Fibroblast of skin of scalp (primary cell): ENCODE results near the gene TAMALIN. TPM values are rescaled to one million over a fixed set of nuclear protein-coding genes. Genes with fewer than 3 reads are reported as not detected.
A peak's percentile ranks its signal among the peaks of the same experiment; 100 is the strongest.
"Not testable (repeated sequence)": the region's sequence is repeated elsewhere in the genome, so short reads cannot be mapped to it uniquely, and the experiment has no call there.

Experiments
- DNase-seq: peaks from one replicate; pipeline ENCODE4 v3.0.0-alpha.2; 2013
- polyA plus RNA-seq, 2 experiments: library from polyadenylated mRNA; unstranded; fragments of 120-200 nt; gene quantifications; one replicate each; pipeline ENCODE4 v1.2.1, GENCODE V29; 2013; ENCODE audit not compliant: insufficient read length in 2 of 2

TAMALIN gene
- polyA plus RNA-seq (2013, experiment 1 of 2; ENCODE audit: insufficient read length), result 6.0 TPM
- 6.4 TPM for polyA plus RNA-seq (2013, experiment 2 of 2; ENCODE audit: insufficient read length)

DNA sequence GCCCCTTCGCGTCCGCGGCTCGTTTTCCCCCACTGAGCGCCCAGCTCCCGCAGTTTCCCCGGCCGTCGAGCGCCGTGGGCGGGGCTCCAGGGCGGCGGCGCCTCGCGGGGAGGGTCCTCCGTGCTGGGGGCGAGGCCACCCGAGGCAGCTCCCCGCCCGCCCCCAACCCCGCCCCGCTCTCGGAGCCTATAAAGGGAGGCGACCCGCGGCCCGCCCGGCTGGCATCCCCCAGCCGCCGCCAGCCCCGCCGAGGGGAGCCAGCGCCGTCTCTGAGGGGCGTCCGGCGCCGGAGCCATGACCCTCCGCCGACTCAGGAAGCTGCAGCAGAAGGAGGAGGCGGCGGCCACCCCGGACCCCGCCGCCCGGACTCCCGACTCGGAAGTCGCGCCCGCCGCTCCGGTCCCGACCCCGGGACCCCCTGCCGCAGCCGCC, at the start of gene TAMALIN:
Gene TAMALIN (plus strand): TSS at position 221 of the 432 bp plus-strand sequence. CDS start 74 bp downstream, at position 295.
- peak; percentile 74 for DNase-seq

GRCh38 chr12:51958542-51958941, 48.2 kb upstream of the TAMALIN start:
- DNase-seq, result no peak

GRCh38 chr12:51959211-51959610, 47.5 kb upstream of the TAMALIN start:
- no peak for DNase-seq

GRCh38 chr12:51959921-51960320, 46.8 kb upstream of the TAMALIN start:
- DNase-seq, result no peak

DNA sequence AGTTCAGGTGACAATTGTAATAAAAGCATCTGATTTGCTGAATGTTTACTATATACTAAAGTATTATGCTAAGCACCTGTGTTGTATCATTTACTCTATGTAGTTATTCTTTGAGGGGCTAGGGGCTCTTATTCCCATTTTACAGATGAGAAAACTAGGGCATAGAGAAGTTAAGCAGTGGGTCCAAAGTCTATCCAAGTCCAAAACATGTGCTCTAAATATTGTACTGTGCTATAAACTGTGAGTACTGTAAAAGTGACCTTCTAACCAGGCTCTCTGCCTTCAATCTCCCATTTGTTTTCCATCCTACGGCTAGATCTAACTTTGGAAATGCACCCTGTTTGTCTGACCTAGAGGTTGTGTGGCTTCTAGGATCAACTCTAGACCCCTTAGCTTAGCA, 46.3 kb upstream of the TAMALIN start:
- no peak for DNase-seq

DNA sequence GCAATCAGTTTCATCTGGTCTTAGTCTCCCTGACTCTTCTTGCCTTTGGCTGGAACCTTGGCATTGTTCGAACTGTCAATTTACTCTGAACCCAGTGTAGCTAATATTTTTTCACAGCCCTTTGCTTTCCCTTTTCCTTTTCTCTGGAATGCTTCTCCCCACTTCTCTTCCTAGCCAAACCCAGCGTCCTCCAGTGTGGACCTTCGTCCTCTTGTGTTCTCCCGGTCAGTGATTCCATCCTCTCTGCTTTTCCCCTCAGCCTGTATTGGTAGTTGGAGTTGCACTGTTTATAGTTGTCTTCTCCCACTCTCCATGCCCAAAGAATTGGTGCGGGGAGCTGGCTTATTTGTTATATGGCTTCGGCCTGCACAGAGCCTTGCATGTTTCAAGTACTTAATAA, 45.9 kb upstream of the TAMALIN start:
- no peak for DNase-seq

DNA sequence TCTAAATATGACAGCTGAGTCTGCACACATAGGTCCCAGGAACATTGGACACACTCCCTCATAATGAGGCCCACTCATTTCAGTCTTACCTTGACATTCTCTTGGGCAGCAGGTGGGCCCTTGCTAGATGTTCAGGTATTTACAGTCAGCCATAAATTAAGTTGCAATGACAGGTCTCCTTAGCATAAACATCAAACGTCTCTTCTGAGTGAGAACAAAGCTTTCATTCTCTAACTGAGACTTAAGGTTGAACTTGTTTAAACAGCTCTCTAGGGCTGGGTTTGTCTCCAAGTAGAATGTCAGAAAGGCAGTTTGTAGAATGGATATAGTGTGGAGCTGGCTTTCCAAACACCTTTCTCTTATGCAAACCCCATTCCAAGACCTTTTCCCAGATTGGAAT, 44.9 kb upstream of the TAMALIN start:
- DNase-seq, result no peak

- no peak for DNase-seq
Observed at GRCh38 chr12:51962737-51963136, 44.0 kb upstream of the TAMALIN start.

DNA sequence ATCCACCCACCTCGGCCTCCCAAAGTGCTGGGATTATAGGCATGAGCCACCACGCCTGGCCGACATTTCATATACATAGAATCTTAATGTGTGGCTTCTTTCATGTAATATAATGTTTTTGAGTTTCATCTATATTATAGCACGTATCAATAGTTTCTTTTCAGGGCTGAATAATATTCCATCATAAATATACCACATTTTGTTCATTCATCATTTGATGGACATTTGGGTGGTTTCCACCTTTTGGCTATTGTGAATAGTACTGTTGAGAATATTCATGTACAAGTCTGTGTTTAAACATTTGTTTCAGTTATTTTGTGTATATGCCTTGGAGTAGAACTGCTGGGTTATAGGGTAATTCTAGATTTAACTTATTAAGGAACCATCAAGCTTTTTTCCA, 43.3 kb upstream of the TAMALIN start:
- DNase-seq, result no peak

GRCh38 chr12:51969643-51970042, 37.1 kb upstream of the TAMALIN start:
- DNase-seq, result no peak

DNA sequence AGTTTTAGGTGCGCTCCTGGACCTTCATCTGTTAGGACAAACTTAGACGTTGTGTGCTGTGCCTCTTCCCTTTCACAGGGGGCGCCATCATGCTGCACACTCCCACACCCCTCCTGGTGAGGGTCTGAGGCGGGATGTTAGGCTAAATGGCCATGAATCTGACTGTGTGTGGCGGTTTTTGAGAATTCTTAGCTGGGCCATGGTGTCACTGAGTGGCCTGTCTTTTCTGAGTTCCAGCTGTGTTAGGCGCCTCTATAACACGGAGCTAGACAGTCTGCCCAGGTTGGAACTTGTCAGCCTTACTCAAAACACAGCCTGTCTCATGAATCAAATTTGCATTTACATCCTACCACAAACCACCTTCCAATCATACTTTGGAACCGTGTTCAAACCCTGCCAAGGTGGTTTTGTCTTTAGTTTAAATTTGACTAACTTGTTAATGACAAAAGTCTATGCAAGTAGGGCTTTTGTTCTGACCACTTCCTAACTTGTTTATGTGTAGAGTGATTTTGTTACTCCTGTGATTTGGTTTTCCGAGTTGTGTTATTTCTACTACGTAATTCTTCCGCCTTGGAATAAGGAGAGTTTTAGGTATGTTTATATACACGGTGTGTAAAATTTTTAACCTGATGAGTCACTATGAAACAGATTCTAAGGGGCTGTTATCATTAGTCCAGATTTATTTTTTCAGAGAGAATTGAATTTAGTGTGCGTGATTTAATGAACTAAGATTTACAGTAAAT, 35.7 kb upstream of the TAMALIN start:
- DNase-seq, result peak; percentile 21

DNA sequence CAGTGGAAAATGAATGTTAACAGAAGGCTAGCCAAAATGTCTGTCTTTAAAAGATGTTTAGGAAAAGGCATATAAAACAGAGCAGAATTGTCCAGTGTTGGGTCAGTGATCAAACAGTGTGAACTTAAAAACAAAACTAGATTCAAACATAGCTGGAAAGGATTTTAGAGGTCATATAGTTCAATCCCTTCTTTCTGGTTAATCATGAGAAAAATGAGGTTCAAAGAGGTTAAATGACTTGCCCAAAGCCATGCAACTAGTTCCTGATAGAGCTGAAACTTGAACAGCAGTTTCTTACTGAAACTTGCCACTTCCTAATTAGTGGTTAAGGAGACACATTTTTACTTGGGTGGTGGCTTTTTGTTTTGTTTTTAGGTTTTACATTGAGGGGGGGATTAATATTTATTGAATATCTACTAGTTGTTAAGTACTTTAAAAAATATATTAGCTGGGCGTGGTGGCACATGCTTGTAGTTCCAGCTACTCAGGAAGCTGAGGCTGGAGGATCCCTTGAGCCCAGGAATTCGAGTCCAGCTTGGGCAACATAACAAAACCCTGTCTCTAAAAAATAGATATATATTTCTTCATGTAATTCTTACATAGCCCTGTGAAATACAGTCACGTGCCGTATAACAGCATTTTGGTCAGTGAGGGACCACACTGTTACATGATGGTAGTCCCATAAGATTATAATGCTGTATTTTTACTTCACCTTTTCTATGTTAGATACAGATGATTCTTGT, 34.9 kb upstream of the TAMALIN start:
- DNase-seq, result no peak

- DNase-seq, result no peak
Observed at GRCh38 chr12:51972422-51972812, 34.3 kb upstream of the TAMALIN start.

DNA sequence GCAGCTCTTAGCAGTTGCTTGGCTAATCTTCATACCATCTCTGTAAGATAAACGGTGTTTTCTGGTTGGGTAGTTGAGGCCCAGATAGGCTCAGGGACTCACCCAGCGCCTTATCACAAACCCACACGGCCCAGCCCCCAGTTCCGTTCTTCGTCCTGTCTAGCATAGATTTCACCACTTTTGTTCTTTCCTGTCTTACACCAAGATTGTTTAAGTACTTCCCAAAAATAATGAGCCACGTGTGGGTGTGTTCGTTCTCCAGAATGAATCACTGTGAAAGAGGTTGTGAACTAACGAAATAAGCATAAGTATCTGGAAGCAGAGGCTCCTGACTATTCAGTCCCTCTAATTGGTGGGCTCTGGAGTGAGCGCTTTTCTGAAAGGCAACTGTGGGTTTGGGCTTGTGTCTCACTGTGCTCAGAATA, 33.9 kb upstream of the TAMALIN start:
- no peak for DNase-seq

GRCh38 chr12:51973560-51973959, 33.2 kb upstream of the TAMALIN start:
- no peak for DNase-seq

GRCh38 chr12:51974646-51975045, 32.1 kb upstream of the TAMALIN start:
- DNase-seq, result no peak

- no peak for DNase-seq
Observed at GRCh38 chr12:51975196-51975595, 31.6 kb upstream of the TAMALIN start.

- peak; percentile 58 for DNase-seq
Observed at GRCh38 chr12:51976376-51977160, 30.2 kb upstream of the TAMALIN start.

DNA sequence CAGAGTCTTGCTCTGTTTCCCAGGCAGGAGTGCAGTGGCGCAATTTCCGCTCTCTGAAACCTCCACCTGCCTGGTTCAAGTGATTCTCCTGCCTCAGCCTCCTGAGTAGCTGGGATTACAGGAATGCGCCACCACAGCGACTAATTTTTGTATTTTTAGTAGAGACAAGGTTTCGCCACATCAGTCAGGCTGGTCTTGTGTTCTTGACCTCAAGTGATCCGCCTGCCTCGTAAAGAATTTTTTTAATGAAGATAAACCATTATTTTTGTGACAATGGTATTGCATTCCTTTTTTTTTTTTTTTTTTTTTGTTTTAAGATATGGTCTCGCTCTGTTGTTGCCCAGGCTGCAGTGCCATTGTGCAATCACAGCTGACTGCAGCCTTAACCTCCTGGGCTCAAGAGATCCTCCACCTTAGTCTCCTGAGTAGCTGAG, 29.4 kb upstream of the TAMALIN start:
- DNase-seq, result no peak

GRCh38 chr12:51979306-51979705, 27.4 kb upstream of the TAMALIN start:
- not testable (repeated sequence) for DNase-seq

GRCh38 chr12:51980051-51980808, 26.5 kb upstream of the TAMALIN start:
- peak; percentile 69 for DNase-seq

- no peak for DNase-seq
Observed at GRCh38 chr12:51980809-51981127, 26.0 kb upstream of the TAMALIN start.
